Right atrium auricular region (tissue), 2 donors: ENCODE data around the gene MBOAT7. TPM values are rescaled to one million over a fixed set of nuclear protein-coding genes. Genes with fewer than 3 reads are reported as not detected.

ENCODE experiments used
- DNase-seq: peaks from one replicate; pipeline ENCODE4 v3.0.0-alpha.2; 2019; ENCODE audit warnings: low spot score
- H3K27ac ChIP-seq, 2 donors: fragments of 200-600 bp; sonication (generic); 1 replicate in 1 of 2; 2 replicates in 1 of 2; pipeline ENCODE4 v1.5.1; 2016 to 2019
- H3K27me3 ChIP-seq, 2 donors: fragments of 200-600 bp; sonication (generic); one replicate each; pipeline versions ENCODE4 v1.5.1 to v1.6.0; 2017 to 2019
- H3K36me3 ChIP-seq: fragments of 200-600 bp; sonication (generic); one replicate; pipeline ENCODE4 v1.5.1; 2016
- H3K4me1 ChIP-seq, 2 donors: fragments of 200-600 bp; sonication (generic); one replicate each; pipeline versions ENCODE4 v1.5.1 to v1.6.0; 2017 to 2019
- H3K4me3 ChIP-seq, 2 donors: fragments of 200-600 bp; sonication (generic); 1 replicate in 1 of 2; 2 replicates in 1 of 2; pipeline ENCODE4 v1.5.1; 2017 to 2019; ENCODE audit warnings: mild to moderate bottlenecking in 1 of 2, moderate library complexity in 1 of 2
- H3K9me3 ChIP-seq, 2 donors: fragments of 200-600 bp; sonication (generic); one replicate each; pipeline ENCODE4 v1.5.1; 2019
- CTCF ChIP-seq, 2 donors: fragments of 200-600 bp; sonication (generic); IDR thresholded peaks; one replicate each; pipeline ENCODE4 v1.5.1; 2019; ENCODE audit warnings: antibody characterized with exemption in 2 of 2
- total RNA-seq, 2 donors: library from RNA; depleted of rRNA; stranded (reverse); fragments of >200 nt; gene quantifications; one replicate each; pipeline ENCODE4 v1.1.0, GENCODE V29; 2016

The MBOAT7 gene
- total RNA-seq, 2 donors from 2014 or later, result 27.0 to 37.0 TPM

GRCh38 chr19:54141356-54141755, 48.0 kb downstream of the MBOAT7 start:
- Histone ChIP-seq H3K27me3 (no peaks in the 10 kb centered on the region), H3K4me3 (no peak overlapping the region), H3K27ac (no peak overlapping the region), H3K4me1 (peaks cover 0 to 37% of the 10 kb centered on the region in 2 donors), H3K9me3 (no peaks in the 10 kb centered on the region), H3K36me3 (peaks cover 40% of the 10 kb centered on the region)
- DNase-seq, result no peak
- no peak for TF ChIP-seq CTCF (IDR thresholded peaks at IDR 0.05)

DNA sequence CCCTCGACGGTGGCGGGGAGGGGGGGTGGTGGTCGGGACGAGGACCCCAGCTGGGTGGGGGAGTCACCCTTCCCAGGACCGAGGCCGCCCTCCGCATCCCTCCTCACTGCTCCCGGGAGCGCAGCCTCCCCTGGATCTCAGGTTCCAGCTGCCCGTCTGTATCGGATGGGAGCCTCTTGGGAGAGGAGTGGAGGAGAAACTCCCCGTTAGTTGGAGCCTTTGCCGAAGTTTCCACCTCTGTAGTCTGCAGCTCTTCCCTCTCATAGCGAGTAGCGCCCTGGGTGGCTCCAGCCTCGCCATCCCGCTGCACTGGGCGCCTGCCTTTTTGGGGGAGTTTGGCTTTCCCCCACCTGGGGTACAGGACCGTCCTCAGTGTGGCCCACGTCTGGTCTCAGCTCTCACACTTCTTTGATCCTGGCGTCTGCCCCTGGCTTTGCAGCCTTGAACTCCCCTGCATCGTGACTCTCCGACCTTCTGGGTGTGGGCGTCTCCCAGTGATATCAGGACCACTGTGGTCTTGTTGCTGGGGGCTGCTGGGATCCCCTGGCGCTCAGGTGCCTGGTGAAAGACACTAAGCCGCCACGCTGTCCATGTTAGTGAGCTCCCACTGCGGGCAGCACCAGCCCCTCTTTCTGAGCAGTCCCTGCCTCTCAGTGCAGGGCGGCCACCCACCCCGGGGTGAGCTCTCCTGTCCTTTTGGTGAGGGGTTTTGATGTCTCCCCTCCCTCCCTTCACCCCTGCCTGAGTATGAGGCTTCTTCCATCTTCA, 50.7 kb downstream of the MBOAT7 start:
- H3K4me1 ChIP-seq, result peaks cover 0 to 44% of the 10 kb centered on the region in 2 donors
- DNase-seq, result no peak
- peak overlapping the region; percentile 97 to 99 for H3K4me3 ChIP-seq
- peaks cover 13% of the 10 kb centered on the region for H3K36me3 ChIP-seq
- H3K9me3 ChIP-seq, result no peaks in the 10 kb centered on the region
- no peaks in the 10 kb centered on the region for H3K27me3 ChIP-seq
- TF ChIP-seq CTCF (IDR thresholded peaks at IDR 0.05), result no peak
- H3K27ac ChIP-seq, result peak overlapping the region; percentile 92 to 97

- Histone ChIP-seq H3K27me3 (no peaks in the 10 kb centered on the region), H3K4me1 (peaks cover 0 to 44% of the 10 kb centered on the region in 2 donors), H3K9me3 (no peaks in the 10 kb centered on the region), H3K36me3 (peaks cover 5% of the 10 kb centered on the region), H3K27ac (peak within 1 kb of the TSS; percentile 92 to 97), H3K4me3 (peak within 1 kb of the TSS; percentile 97 to 99)
- peak in 1 of 2 donors; percentile 13 for TF ChIP-seq CTCF (IDR thresholded peaks at IDR 0.05)
- no peak for DNase-seq
Measured at GRCh38 chr19:54137699-54138488, 51.5 kb downstream of the MBOAT7 start, which contains the start of gene CNOT3. CNOT3 (plus strand) TSS chr19:54137762; CDS start chr19:54142979, 5,217 bp downstream.

DNA sequence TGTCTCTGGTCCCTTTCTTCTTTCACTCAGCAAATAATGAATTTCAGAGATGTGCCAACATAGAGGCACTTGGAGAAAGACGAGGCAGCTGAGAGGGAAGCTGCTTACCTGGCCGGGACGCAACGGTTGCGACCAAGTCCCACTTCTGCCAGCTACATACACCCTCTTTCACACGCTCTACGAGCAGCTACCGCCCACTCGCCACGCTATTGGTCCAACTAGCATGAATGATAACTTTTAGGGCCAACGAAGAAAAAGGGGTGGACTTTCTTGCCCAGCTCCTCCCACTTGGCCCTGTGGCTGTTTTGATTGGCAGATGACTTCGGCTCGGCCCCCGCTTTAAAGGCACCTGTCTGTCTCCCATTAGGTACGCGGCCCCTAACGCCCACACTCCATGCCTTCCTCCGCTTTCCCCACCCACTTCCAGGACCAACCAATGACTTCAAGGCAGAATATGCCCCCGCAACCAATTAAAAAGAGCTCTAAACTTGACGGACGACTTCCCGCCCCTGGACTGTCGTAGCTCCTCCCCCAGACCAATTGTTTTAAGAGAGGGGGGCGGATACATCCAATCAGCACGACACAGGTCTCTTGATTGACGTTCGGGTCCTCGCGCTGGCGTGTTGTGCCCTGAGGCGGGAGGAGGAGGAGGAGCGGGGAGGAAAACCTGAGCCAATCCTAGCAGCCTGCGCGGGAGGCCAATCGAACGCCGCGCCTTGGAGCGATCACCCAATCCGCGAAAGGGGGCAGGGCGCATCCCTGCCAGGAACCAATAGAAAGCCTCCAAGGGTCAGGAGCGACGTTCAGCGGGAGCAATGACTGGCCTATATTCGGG, 52.3 kb downstream of the MBOAT7 start:
- H3K4me1 ChIP-seq, result peaks cover 0 to 44% of the 10 kb centered on the region in 2 donors

More for the DNA sequence above, 52.3 kb downstream of the MBOAT7 start:
- TF ChIP-seq CTCF (IDR thresholded peaks at IDR 0.05), result no peak
- Histone ChIP-seq H3K27me3 (no peaks in the 10 kb centered on the region), H3K27ac (peak overlapping the region; percentile 92 to 97), H3K36me3 (no peaks in the 10 kb centered on the region), H3K9me3 (no peaks in the 10 kb centered on the region), H3K4me3 (peak overlapping the region; percentile 97 to 99)
- peak; percentile 100 for DNase-seq
